Measurements from ENCODE around the gene POGLUT2.

The POGLUT2 gene

GRCh38 chr13:102798581-102799425 is at the start of gene POGLUT2, which contains the start of gene BIVM:
Gene POGLUT2, minus strand, starts transcription at chr13:102798976. Its CDS starts 306 bp downstream, at chr13:102798670.
Gene BIVM, plus strand, starts transcription at chr13:102799119. Its CDS starts 8,149 bp downstream, at chr13:102807268.
- peak; percentile 75 for DNase-seq (ENCODE audit: low read depth, low spot score)

- no peak for DNase-seq (ENCODE audit: low read depth, low spot score)
Observed at GRCh38 chr13:102847272-102848234, 48.8 kb upstream of the POGLUT2 start.

GRCh38 chr13:102846261-102847015 is 47.7 kb upstream of the POGLUT2 start:
- no peak for DNase-seq (ENCODE audit: low read depth, low spot score)

GRCh38 chr13:102845630-102846260 is 47.0 kb upstream of the POGLUT2 start, which contains the start of gene ERCC5:
Gene ERCC5, plus strand, starts transcription at chr13:102846032. Its CDS starts 235 bp downstream, at chr13:102846267.
- DNase-seq (ENCODE audit: low read depth, low spot score), result peak; percentile 85

- DNase-seq (ENCODE audit: low read depth, low spot score), result no peak
Observed at GRCh38 chr13:102845289-102845629, 46.5 kb upstream of the POGLUT2 start.

GRCh38 chr13:102839462-102839861 is 40.7 kb upstream of the POGLUT2 start:
- no peak for DNase-seq (ENCODE audit: low read depth, low spot score)

GRCh38 chr13:102838982-102839381 is 40.2 kb upstream of the POGLUT2 start:
- DNase-seq (ENCODE audit: low read depth, low spot score), result no peak

GRCh38 chr13:102838273-102838672 is 39.5 kb upstream of the POGLUT2 start:
- no peak for DNase-seq (ENCODE audit: low read depth, low spot score)

- no peak for DNase-seq (ENCODE audit: low read depth, low spot score)
Observed at GRCh38 chr13:102836471-102836870, 37.7 kb upstream of the POGLUT2 start.

GRCh38 chr13:102830646-102831045 is 31.9 kb upstream of the POGLUT2 start:
- DNase-seq (ENCODE audit: low read depth, low spot score), result no peak

- no peak for DNase-seq (ENCODE audit: low read depth, low spot score)
Observed at GRCh38 chr13:102825921-102826706, 27.3 kb upstream of the POGLUT2 start.

- DNase-seq (ENCODE audit: low read depth, low spot score), result no peak
Observed at GRCh38 chr13:102825400-102825799, 26.6 kb upstream of the POGLUT2 start.

- DNase-seq (ENCODE audit: low read depth, low spot score), result no peak
Observed at GRCh38 chr13:102817907-102818306, 19.1 kb upstream of the POGLUT2 start.

GRCh38 chr13:102817241-102817640 is 18.5 kb upstream of the POGLUT2 start:
- no peak for DNase-seq (ENCODE audit: low read depth, low spot score)

GRCh38 chr13:102816708-102817107 is 17.9 kb upstream of the POGLUT2 start:
- DNase-seq (ENCODE audit: low read depth, low spot score), result no peak

GRCh38 chr13:102815788-102816187 is 17.0 kb upstream of the POGLUT2 start:
- no peak for DNase-seq (ENCODE audit: low read depth, low spot score)

- DNase-seq (ENCODE audit: low read depth, low spot score), result no peak
Observed at GRCh38 chr13:102814793-102815192, 16.0 kb upstream of the POGLUT2 start.

- DNase-seq (ENCODE audit: low read depth, low spot score), result no peak
Observed at GRCh38 chr13:102814025-102814607, 15.3 kb upstream of the POGLUT2 start.

GRCh38 chr13:102812611-102813287 is 14.0 kb upstream of the POGLUT2 start:
- no peak for DNase-seq (ENCODE audit: low read depth, low spot score)

Data from brain pericyte (primary cell).